ENCODE measurements around the gene GLCCI1. TPM values are rescaled to one million over a fixed set of nuclear protein-coding genes. Genes with fewer than 3 reads are reported as not detected.

The GLCCI1 gene
- total and polyA plus RNA-seq, 2 donors (not counting 3 experiments of a cell fraction or from before 2014, with no cell fraction given), result 2.3 to 5.6 TPM

DNA sequence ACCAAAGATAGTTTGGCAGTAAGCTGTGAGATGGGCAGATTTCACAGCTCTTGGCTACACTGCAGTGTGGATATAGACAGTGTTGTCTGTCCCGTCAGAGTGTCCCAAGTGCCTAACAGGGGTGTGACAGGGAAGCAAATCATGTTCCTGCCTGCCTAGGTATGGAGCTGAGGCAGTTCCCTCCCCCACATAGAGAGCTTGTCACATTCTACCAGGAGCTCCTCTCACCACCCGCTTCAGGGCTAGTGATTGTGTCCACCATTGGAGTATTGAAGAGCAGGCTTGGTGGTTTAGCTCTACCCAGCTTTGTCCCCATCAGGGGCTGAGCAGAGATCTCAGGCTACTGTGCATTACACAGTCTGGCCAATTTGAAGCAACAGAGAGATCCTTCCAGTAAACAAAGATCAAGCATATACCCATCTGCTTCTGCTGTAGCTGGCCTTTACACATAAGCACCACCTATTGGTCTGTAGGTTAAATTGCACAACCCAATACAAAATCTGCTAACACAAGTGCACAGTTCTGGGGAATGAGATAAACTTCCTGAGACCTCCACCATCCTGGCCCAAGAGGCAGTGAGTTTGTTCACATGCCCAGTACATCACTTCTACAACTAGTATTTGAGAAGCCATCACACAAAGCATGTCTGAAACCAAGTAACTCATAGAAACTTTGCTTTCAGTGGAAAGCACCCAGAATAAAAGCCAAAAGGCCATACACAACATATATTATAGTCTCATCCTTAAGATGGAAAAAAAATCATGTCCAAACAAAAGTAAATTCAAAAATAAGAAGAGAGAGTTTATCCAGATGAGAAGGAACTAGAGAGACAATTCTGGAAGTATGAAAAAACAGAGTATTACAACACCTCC, 67.3 kb downstream of the GLCCI1 start:
- ChIA-PET POLR2A (no interaction called here), CTCF (interaction anchor here (0.7 to 4.9 kb wide), 28 partner anchors 11 to 441 kb away, joined by 3 to 83 read pairs (median 4); no protein-coding TSS in a partner anchor)
- Histone ChIP-seq H3K79me2 (ENCODE audit: control insufficient read depth, insufficient read depth, low read length) (no peaks in the 10 kb centered on the region), H3K4me3 (replicated peaks in 1 of 3; ENCODE audit: insufficient read depth in 1 of 3, low read depth in 1 of 3, low read length in 3 of 3) (no peak overlapping the region), H3K9me1 (replicated peaks; ENCODE audit: control insufficient read depth, extremely low read depth, insufficient read depth, low read length) (no peaks in the 10 kb centered on the region), H3K9me3 (replicated peaks; ENCODE audit: control insufficient read depth, insufficient read depth, low read length) (no peaks in the 10 kb centered on the region), H3K27ac (ENCODE audit: insufficient read depth, low read depth, low read length) (no peak overlapping the region), H3K27me3 (ENCODE audit: control insufficient read depth in 2 of 2, insufficient read depth in 2 of 2, low read length in 2 of 2) (no peaks in the 10 kb centered on the region), H2AFZ (ENCODE audit: low read depth, low read length) (no peak overlapping the region), H3K4me2 (ENCODE audit: insufficient read depth, low read length) (no peak overlapping the region), H3K36me3 (ENCODE audit: control insufficient read depth in 2 of 2, extremely low read depth in 1 of 2, insufficient read depth in 2 of 2, low read length in 2 of 2) (no peaks in the 10 kb centered on the region), H3K9ac (replicated peaks; ENCODE audit: extremely low read depth, insufficient read depth, low read length) (no peak overlapping the region), H3K4me1 (ENCODE audit: control insufficient read depth, extremely low read depth, insufficient read depth, low read length) (no peaks in the 10 kb centered on the region), H4K20me1 (replicated peaks; ENCODE audit: control insufficient read depth, extremely low read depth, insufficient read depth, low read length) (no peaks in the 10 kb centered on the region)
- intact Hi-C loops (cut with micrococcal nuclease), result loop anchor here (1.0 to 10.0 kb wide), 6 partner anchors 67 to 441 kb away; partner anchors contain the start of gene GLCCI1
- BruUV-seq (replicated peaks), result no TSS peak
- FAIRE-seq, result no peak
- no peak for TF ChIP-seq JUN (IDR thresholded peaks at IDR 0.05; ENCODE audit: borderline replicate concordance, insufficient read depth, insufficient read length, low read depth)
- TF ChIP-seq, protein P1, sequence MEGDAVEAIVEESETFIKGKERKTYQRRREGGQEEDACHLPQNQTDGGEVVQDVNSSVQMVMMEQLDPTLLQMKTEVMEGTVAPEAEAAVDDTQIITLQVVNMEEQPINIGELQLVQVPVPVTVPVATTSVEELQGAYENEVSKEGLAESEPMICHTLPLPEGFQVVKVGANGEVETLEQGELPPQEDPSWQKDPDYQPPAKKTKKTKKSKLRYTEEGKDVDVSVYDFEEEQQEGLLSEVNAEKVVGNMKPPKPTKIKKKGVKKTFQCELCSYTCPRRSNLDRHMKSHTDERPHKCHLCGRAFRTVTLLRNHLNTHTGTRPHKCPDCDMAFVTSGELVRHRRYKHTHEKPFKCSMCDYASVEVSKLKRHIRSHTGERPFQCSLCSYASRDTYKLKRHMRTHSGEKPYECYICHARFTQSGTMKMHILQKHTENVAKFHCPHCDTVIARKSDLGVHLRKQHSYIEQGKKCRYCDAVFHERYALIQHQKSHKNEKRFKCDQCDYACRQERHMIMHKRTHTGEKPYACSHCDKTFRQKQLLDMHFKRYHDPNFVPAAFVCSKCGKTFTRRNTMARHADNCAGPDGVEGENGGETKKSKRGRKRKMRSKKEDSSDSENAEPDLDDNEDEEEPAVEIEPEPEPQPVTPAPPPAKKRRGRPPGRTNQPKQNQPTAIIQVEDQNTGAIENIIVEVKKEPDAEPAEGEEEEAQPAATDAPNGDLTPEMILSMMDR (IDR thresholded peaks at IDR 0.05; ENCODE audit: extremely low read depth in 1 of 2, insufficient read depth in 1 of 2, low read depth in 1 of 2, low read length in 2 of 2), result peak; percentile 33 to 46
- no peak for TF ChIP-seq EZH2 (IDR thresholded peaks at IDR 0.05; ENCODE audit: borderline replicate concordance, low read depth, low read length, severe bottlenecking)
- no peak for TF ChIP-seq FOS (IDR thresholded peaks at IDR 0.05; ENCODE audit: borderline replicate concordance, insufficient read depth, low read length)
- no peak for TF ChIP-seq MAX (IDR thresholded peaks at IDR 0.05; ENCODE audit: insufficient read depth, insufficient read length)
- no peak for TF ChIP-seq POLR2A (IDR thresholded peaks at IDR 0.05; ENCODE audit: low read depth, low read length)
- DNase-seq (ENCODE audit: low read depth, low spot score), result peak; percentile 46
- dilution Hi-C loops (cut with MboI; ENCODE audit: extremely low pct_ligation_motif_present, low sequenced_read_pairs), result no loop called here
